HG02884 (cell line): ENCODE results near the gene TMEM86B.

Experiments
- ATAC-seq: cut with Tn5 transposase; IDR thresholded peaks from one replicate; pipeline ENCODE4 v1.9.1; 2021; ENCODE audit warnings: mild to moderate bottlenecking, moderate library complexity; ENCODE audit not compliant: unreplicated experiment

Gene TMEM86B

GRCh38 chr19:55228403-55229031 is at the start of gene TMEM86B:
Gene TMEM86B, minus strand, starts transcription at chr19:55228763. Its CDS starts 22 bp downstream, at chr19:55228741.
- ATAC-seq, result no peak

- no peak for ATAC-seq
Observed at GRCh38 chr19:55277494-55277893, 48.9 kb upstream of the TMEM86B start.

GRCh38 chr19:55276720-55277430 is 48.3 kb upstream of the TMEM86B start:
- ATAC-seq, result no peak

DNA sequence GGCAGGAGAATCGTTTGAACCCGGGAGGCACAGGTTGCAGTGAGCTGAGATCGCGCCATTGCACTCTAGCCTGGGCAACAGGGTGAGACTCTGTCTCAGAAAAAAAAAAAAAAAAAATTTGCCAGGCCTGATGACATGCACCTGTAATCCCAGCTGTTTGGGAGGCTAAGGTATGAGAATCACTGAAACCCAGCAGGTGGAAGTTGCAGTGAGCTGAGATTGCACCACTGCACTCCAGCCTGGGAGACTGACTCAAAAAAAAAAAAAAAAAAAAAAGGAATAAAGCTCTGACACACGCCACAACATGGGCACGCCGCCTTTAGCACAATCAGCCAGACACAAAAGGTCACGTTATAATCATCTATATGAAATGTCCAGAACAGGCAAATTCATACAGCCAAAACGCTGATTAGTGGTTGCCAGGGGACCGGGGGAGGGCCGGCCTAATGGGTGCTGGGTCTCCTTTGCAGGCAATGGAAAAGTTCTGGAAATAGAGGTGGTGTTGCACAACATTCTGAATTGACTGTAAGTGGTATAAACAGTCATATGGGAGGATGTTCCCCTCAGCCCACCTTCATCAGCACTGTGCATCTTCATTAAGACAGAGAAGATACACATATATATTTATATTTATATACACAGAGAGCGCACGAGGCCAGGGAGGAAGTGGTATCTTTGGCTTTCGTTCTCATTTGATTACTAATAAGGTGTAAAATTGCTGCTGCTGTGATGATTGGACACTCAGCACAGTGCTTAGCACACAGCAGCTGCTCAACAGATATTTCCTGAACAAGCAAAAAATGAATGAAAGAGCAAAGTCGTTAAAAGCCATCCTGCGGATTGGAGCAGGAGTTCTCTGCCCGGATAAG is 47.5 kb upstream of the TMEM86B start:
- peak; percentile 58 for ATAC-seq

- no peak for ATAC-seq
Observed at GRCh38 chr19:55273978-55274707, 45.6 kb upstream of the TMEM86B start.

DNA sequence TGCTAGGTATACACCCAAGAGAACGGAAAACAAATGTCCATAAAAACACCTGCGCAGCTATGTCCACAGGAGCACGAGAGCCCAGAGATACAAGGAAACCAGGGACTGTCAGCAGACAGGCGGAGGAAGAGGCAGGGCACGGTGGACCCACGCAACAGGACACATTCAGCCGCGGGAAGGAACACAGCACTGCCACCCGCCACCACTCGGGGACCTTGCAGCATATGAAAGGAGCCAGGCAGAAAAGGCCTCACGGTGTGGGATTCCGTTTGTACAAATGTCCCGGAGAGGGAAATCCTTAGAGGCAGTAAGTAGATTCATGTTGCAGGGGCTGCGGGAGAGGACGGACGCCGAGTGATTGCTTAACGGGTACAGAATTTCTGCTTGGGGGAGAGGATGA is 43.6 kb upstream of the TMEM86B start:
- ATAC-seq, result no peak

DNA sequence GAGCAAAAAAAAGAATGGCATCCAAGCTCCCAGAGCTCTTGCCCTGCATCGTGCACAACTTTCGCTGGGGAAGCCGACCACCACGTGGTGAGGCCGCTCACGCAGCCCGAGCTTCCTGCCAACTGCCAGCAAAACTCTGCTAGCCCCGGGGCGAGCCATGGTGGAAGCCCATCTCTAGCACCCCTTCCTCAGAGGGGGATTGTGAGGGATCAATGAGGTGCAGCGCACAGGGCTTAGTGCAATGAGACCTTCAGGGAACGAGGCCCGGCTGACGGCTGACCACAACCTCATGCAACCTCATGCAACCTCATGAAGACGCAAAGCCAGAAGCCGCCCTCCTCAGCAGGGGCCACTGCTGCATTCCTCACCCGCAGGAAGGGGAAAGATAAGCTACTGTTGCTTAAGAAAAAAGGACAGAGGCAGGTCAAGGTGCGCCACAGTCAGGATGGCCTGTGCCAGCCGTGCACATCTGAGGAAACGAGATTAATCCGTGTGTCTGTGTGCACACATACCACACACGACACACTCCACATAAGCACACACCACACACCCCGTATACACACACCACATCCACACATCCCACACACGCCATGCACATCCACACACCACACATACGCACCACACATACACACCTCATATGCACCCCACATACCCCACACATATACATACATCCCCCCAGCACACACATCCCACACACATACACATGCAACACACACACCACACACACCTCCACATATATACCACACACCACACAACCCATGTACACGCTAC is 41.8 kb upstream of the TMEM86B start:
- no peak for ATAC-seq

GRCh38 chr19:55269299-55269698 is 40.7 kb upstream of the TMEM86B start:
- no peak for ATAC-seq

- no peak for ATAC-seq
Observed at GRCh38 chr19:55266840-55267239, 38.3 kb upstream of the TMEM86B start.

GRCh38 chr19:55266404-55266803 is 37.8 kb upstream of the TMEM86B start:
- no peak for ATAC-seq

GRCh38 chr19:55265723-55266386 is 37.3 kb upstream of the TMEM86B start:
- no peak for ATAC-seq

DNA sequence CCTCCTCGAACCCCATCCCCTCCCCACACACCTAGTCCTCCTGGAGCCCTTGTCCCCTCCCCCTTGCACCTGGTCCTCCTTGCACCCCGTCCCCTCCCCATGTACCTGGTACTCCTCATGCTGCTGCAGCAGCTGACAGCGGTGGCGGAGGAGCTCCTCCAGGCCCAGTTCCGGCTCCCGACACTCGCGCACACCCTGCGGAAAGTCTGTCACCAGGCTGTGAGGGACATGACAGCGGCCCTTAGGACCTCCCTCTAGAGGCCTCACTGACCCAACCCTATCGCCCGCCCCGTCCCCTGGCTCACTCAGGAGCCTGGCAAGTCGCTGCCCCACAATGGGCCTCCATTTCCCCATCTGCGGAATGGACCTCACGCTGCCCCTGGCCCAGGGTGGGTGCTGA is 36.6 kb upstream of the TMEM86B start:
- no peak for ATAC-seq

DNA sequence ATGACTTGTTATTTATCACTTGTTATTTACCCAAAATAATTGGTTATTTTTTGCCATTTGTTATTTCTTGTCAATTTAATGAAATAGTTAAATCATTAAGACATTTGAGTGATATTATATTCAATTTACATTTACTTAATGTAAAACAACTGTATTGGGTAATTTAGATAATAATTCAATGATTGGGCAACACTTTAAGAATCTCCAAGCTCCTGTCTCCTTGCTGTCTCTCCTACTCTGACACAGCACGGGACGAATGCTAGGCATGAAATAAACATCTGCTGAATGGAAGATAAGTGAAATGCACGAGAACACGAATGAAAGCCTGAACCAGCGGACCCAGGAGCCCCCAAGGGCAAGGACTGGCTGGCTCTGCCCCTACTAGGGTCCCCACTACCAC is 36.0 kb upstream of the TMEM86B start:
- ATAC-seq, result no peak

GRCh38 chr19:55262359-55262758 is 33.8 kb upstream of the TMEM86B start:
- no peak for ATAC-seq

- no peak for ATAC-seq
Observed at GRCh38 chr19:55261671-55262126, 33.1 kb upstream of the TMEM86B start.

GRCh38 chr19:55259540-55260210 is 31.1 kb upstream of the TMEM86B start:
- no peak for ATAC-seq

DNA sequence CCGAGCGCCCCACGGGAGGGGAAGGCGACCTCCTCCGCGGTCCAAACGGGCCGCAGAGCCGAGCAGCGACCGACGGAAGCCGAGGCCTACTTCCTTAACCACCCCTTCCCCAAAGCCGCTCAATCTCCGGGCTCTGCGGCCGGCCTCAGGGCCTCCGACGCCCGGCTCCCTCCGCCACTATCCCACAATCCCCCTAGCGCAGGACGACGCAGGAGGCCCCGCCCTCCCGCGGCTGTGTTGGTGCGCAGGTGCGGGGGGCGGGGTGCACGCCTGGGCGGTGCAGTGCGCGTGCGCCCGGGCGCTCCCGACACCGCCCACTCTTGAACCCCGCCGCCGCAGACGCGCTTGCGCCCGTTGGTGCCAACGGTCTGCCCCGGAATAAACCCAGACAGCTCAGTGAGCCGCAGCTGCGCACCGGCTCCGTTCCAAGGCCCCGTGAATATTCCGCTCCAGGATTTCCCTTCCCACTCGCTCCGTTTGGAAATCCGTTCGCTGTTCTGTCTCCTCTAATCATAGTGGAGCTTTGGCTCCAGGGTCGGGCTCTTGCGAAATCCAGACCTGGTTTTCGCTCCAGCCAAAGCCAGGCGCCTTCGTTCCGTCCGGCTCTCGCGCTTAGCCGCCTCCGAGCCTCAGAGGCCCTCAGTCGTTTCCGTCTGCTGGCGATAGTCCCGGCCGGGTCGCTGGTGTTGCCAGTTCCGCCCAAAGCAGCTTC is 30.4 kb upstream of the TMEM86B start, which contains the start of gene PPP6R1:
Gene PPP6R1 (minus strand): TSS at position 190 of the 712 bp plus-strand sequence. CDS start 11,914 bp downstream, outside the sequence.
- peak; percentile 54 for ATAC-seq

- peak; percentile 15 for ATAC-seq
Observed at GRCh38 chr19:55258476-55258827, 29.9 kb upstream of the TMEM86B start.
